Myocyte (in vitro differentiated cells): ENCODE measurements around the gene ADAT3. TPM values are rescaled to one million over a fixed set of nuclear protein-coding genes. Genes with fewer than 3 reads are reported as not detected.
A peak's percentile ranks its signal among the peaks of the same experiment; 100 is the strongest.

ENCODE experiments used
- DNase-seq: peaks from one replicate; pipeline ENCODE4 v3.0.0-alpha.2; 2012; ENCODE audit warnings: low read depth
- total RNA-seq: library from RNA; depleted of rRNA; stranded (reverse); fragments of >200 nt; gene quantifications from 2 replicates; pipeline ENCODE4 v1.2.3, GENCODE V29; 2014

ADAT3 gene
- total RNA-seq, 1 donor from 2014 or later, result 4.7 TPM

DNA sequence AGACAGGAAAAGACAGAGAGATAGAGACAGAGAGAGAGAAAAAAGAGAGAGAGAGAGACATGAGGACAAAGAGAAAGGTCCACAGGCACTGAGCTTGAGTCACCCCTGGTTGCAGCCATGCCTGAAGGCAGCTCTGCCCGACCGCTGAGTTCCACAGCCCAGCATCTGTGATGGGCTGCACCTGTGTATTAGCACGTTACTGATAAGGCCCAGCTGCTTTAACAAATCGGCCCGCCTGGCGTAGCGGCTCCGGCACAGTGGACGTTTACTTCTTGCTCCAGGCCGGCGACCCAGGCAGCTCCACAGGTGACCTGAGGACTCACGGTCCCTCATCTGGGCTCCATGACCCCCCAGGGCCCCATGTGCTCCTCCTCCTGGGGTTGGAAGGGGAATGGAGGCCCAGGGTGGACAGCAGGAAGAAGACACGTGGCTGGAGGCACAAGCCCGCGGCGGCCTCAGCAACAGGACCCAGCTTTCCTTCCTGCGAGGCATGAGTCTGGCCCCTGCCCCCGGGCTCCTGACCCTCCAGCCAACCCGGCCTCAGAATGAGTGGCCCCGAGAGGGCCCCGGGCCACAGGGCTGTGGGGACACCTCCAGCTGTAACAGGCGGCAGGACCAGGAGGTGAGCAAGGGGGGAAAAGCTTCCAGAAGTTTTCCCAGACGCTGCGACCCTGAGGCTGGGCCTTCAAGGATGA is 31.9 kb downstream of the ADAT3 start:
- DNase-seq, result no peak

DNA sequence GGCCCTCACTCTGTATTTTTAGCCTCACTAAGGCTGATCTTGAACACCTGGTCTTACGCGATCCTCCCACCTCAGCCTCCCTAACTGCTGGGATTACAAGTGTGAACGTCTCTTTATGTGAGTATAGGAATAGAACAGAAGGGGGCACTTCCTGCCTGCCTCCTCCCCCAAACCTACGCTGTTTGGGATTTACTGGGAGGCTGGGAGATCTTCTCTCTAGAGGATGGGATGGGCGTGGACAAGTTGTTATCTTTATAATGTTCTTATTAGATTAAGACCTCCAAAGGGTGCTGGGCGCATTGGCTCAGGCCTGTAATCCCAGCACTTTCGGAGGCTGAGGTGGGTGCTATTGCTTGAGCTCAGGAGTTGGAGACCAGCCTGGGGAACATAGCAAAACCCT is 32.9 kb downstream of the ADAT3 start:
- DNase-seq, result no peak

DNA sequence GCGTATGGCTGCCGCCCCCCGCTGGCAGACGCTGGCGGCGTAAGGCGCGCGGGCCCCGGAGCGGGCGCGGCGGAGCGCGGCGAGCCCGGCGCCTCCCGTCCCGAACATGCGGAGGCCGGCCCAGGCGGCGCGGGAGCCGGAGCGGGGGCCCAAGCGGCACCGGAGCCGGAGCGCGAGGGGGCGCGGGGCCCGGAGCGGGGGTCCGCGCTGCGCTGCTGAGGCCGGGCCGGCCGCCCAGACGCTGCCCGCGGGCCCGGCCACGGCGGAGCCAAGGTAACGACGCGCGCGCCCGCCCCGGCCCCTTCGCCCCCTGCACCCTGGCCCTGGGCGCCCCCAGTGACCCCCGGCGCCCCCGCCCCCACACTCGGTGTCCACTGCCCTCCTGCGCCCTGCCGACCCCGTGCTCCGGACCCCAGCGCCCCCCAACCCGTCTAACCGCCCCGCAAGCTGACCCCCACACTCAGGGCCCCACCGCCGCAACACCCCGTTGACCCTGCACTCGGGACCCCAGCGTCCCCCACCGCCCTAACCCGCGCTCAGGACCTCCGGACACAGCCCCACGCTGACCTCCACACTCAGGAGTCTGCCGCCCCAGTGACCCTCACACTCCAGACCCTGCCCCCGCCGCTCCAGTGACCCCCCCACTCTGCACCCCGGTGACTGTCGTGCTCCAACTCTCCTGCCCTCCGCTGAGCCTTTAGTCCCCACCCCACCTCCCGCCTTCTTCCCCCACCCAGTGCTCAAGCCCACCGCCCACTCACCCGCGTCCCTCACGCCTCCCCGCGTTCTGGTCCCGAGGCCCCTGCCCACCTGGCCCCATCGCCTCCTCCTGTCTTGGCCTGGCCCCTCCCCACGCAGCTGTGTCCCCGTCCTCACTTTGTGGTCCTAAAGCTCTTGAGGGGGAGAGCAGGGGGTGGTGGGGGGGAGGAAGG is 36.2 kb downstream of the ADAT3 start, which contains the start of gene CSNK1G2:
Gene CSNK1G2, plus strand, starts transcription at position 27 of the 932 bp plus-strand sequence. CDS start 28,601 bp downstream, outside the sequence.
- DNase-seq, result no peak

DNA sequence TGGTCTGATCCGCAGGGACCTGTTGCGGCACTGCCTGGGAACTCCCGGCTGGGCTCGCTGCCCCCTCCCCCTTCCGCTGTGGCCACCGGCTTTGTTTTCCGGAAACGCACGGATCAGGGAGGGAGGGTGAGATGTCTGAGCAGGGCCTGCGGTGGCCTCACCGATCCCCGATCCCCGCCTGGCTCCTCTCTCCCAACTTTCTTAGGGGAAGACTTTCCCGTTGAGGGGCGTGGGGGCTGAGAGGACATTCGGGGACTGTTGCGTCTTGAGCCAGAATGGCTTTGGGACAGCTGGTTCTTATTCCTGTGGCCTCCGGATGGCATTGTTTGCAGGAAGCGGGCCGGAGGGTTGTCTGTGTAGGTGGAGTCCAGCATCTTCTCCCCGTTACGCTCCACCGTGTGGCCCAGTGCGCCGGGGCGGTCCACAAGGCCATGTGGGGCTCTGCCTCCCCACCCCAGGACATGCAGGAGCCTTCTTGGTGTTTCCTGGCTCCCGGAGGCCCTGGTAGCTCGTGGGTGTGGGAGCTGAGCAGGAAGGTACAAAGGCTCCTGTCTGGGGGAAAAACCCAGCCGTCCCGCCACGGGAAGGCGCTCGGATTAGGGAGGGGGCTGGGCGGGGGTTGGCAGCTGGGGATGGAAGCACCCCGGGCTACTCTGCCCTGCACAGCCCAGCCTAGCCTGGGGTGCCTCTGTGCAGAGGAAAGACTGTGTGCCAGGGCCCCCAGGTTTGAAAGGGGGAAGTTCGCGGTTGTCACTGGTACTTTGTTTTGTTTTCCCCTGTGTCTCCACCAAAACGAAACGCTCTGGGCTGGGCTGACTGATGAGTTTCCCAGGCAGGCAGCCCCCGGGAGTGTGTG is 37.1 kb downstream of the ADAT3 start:
- DNase-seq, result peak; percentile 64

DNA sequence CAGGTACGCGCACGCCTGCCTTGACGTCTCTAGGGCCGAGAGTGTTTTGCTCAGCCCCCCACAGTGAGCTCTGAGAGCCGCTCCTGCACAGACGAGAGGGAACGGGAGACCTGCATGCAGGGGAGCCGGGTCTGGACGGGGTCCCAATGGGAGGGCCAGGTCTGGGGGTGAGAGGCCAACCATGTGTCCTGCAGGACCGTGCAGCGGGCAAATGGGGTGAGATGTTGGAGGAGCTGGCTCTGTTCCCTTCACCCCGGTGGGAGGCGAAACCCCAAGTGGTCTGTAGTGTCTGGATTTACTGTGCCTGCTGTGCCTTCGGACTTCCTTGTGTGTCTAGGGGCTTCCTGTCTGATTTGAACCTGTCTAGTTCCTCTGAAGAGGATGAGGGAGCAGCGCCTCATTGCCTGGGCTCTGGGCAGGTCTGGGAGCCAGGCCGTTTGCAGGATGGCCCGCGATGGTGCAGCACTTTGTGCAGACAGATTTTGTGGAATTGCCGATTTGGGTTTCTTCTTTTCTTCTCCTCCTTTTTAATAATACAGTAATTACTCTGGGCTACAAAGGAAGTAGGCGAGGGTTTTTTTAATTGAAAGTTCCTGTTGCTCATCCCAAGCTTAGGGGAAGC is 37.8 kb downstream of the ADAT3 start:
- DNase-seq, result no peak

DNA sequence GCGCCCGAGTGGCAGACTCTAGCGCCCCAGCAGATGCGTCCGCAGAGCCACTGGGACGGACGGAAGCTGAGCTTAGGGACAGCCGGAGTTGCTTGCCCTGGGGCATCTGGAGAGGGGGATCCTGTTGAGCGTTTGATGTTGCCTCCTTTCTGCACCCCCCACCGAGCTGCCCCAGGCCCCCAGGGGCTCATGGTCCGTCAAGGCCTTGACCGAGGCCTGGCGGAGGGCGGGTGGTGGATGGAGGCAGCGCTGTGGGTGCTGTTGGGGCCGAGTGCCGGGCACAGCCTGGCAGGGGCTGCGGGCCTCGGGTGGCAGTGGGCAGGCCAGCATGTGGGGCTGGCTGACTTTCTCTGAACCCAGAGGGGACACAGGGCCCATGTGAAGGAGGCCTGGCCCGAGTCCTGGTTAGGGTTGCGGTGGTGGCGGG is 38.5 kb downstream of the ADAT3 start:
- no peak for DNase-seq

DNA sequence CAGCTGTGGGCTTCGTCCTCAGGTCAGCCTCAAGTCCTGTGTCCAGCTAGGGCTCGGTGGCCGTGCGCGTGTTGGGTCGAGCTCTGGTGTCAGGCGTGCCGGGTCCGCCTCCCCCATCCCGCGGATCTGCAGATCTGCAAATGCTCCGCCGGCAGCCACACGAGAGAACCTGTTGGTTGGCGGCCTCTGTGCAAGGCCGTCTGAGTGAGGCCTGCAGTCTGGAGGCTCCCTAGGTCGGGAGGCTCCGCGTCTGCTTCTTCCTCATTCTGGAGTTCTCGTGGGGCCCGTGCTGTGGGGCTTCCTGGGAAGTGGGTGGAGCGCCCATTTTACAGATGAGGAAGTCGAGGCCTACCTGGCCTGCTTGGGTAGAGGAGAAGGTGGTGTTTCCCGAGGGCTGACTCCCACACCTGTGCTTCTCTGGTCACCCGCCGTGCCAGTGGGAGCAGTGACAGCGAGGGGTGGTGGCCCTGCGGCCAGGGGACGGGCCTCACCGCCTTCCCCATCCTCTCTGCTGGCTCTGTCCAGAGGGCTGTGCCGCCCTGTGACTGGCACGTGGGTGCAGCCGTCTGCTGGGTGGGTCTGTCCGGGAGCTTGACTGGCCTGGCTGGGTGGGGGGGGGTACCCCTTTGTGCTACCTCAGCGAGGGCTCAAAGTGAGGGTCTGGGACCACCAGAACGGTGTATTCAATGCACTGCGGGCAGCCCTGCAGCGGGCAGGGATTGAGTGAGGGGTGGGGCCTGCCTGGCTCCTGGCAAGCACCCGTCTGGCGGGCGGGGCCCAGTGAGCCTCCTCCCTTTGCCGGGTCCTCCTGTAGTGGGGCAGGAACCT is 39.1 kb downstream of the ADAT3 start:
- no peak for DNase-seq

DNA sequence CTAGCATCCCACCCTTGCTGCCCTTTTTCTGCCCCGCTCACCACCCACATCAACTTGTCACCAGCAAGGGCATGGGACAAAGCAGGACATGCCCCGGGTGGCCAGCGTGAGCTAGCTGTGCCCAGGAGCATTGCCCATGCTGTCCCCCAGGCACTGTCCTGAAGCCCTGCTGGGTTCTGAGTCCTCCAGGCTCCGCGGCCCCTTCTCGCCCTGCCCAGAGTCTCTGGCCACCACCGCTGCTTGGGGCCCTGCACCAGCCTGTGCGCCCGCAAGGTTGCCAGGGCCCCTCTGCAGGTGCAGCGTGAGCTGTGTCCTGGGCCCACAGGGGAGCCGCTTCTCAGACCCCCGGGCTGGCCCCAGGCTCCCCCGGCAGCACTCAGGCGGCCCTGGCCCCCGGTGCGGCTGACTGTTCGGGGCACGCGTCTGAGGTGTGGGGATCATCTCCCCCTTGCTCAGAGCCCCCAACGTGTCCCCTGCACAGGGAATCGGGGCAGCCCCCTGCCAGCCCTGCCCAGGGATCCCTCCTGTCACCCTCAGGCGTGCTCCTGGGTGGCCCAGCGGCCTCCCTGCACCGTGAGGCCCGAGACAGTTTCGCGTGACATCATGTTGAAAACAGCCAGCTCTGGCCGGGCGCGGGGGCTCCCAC is 39.8 kb downstream of the ADAT3 start:
- DNase-seq, result no peak

DNA sequence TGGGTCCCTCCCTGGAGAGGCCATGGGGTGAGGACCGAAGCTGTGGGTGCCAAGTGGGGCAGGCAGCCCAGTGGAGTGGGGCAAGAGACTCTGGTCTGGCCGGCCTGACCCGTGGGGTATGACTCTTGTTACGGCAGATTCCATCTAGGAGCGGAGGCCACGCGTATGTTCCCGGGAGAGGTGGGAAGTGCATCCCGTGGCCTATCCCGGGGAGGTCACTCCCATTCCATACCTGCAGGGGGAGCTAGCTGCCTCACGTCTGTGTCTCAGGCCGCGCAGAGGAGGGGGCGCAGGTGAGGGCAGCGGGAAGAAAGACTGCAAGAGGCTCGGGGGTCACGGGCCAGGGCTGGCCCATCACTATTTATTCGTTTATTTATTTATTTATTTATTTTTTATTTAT is 40.7 kb downstream of the ADAT3 start:
- DNase-seq, result no peak

DNA sequence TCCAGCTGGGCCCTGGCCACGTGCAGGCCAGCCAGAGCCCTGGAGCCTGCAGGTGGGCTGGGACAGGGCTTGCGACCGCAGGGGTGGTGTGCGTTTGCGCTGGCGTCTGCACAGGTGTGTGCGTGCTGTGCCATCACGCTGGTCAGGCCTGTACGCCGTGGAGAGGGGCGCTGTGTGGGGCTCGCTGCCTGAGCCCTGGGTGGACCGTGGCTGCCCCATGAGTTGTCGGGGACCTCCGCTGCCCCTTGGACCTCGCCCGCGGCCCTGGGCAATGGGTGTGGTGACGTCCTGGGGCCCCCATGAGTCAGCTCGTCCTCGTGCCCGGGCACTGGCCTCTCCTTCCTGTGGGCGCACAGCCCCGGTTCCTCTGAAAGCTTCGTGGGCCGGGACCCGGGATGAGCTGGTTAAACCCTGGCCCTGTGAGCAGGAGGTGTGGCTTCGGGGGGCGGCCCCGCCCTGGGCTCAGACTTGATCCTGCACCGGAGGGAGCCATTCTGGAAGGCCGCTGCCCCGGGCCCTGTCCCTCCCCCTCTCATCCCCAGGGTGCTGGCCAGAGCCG is 42.5 kb downstream of the ADAT3 start:
- DNase-seq, result no peak

DNA sequence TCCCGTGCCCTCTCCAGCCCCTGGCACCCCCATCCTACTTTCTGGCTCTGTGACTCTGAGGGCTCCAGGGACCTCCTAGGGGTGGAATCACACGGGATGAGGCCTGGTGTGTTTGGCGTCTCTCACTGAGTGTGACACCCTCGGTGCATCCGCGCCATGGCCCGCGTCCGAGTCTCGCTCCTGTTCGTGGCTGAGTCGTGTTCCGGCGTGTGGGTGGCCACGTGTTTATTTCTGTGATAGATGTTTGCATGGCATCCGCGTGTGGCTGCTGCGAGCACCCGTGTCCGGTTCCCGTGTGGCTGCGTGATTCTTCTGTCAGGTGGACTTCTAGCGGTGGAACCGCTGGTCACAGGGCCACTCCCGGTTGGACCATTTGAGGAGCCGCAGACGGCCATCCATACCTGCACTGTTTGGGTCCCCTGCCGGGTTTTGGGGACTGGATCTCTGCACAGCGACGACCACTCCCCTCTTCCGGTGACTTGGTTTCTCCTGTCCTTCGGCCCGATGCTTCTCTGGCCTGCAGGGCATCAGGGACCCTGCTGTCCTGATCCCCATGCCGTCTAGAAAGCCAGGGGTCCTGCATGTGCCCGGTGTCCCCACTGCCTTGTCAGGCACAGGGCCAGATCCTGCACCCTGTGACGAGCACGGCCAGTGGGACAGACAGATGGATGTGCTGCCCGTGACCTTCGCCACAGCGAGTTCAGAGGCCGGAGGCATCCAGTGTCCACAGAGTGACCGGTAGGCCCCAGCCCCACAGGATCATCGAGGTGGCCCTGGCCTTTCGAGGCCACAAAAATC is 44.3 kb downstream of the ADAT3 start:
- no peak for DNase-seq

DNA sequence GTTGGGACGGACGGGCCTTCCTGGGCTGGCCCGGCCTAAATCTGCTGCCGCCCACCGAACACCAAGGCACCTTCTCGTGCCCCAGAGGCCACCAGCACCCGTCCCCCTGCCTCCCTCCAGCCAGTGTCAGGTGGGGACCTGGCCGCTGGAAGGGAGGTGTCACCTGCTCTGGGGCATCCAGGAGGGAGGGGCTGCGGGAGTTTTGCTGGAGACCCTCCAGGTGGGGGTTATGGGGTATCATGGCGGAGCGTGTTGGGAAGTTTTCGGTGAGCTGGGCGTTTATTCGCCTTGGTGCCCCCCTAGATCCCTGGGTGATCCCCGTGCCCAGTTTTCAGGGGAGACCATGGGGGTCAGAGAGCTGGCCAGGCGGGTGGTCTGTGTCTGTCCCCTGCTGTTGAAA is 45.4 kb downstream of the ADAT3 start:
- no peak for DNase-seq

DNA sequence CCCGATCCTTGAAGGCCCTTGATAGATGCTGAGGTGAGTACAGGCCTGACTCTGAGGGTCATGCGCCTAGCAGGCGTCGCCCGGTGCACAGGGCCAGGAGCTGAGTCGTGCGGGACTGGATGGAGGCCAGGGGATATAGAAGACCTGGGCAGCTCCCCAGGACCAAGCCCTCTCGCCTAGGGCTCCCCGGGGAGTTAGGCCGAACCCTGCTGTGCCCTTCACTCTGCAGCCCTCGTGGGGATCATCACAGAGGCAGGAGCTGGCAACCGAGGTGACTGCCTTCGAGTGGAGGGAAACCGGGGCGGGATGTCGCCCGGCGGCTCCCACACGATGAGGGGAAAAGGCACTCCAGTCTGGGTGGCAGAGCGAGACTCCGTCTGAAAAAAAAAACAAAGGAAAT is 47.4 kb downstream of the ADAT3 start:
- no peak for DNase-seq

DNA sequence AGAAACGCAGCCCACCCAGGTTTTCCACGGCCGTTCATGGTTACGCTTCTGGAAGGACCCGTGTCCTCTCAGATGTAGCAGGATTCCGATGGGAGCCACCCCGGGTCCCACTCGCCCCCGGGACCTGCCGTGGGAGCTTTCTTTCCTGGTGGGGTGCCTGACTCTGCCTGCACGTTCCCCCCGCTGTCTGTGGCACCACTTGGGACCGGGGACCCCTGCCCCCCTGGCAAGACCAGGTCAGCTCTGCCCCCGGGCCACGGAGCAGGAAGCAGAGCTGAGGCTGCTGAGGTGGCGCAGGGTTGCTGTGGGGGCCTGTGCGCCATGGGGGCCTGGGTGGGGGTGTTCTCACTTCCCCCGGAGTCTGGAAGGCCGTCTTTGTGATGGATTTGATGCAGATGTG is 47.8 kb downstream of the ADAT3 start:
- DNase-seq, result no peak

DNA sequence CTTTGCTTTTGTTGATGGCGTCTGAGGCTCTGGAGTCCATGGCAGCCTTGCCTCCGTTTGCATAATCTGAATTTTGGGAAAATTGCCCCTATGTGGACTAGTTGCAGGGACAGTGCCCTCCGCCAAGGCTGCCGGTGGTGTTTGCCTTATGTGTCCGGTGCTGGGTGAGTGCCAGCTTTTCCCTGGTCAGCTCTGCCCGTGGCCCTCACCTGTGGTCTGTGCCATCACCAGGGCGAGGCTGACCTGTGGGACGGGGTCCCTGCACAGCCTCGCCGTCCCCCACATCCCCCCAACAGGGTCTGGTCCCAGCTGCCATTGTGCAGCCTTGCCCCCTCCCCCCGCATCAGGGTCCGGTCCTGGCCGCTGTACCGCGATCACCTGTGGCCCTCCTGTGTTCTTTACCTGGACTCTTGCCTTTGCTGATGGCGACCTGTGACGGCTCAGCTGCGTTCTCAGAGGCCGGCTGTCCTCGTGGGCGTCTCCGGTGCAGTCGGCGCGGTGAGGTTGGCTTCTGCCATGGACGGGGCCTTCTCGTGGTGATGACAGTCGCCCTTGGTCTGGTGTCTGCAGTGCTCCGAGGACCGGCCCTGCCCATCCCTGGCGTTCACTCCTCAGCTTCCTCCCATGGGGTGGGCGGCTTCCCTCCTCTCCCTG is 48.4 kb downstream of the ADAT3 start:
- no peak for DNase-seq

DNA sequence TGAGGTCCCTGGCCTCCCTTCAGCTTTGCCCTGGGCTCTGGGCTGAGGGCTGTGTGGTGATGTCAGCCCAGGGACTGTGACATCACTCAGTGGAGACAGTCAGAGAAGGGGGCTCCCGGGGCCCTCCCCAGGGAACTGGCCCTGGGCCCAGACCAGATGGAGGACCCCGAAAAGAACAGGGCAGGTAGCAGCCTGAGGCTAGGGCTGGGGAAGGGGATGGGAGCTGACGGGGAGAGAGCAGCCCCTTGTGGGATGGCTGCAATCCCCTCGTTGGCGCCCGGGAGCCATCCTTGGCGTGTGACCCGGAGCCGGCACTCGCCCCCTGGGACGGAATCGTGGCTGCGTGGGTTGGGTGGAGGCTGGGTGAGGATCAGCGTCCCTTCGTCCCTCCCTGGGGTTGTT is 49.3 kb downstream of the ADAT3 start:
- DNase-seq, result no peak

DNA sequence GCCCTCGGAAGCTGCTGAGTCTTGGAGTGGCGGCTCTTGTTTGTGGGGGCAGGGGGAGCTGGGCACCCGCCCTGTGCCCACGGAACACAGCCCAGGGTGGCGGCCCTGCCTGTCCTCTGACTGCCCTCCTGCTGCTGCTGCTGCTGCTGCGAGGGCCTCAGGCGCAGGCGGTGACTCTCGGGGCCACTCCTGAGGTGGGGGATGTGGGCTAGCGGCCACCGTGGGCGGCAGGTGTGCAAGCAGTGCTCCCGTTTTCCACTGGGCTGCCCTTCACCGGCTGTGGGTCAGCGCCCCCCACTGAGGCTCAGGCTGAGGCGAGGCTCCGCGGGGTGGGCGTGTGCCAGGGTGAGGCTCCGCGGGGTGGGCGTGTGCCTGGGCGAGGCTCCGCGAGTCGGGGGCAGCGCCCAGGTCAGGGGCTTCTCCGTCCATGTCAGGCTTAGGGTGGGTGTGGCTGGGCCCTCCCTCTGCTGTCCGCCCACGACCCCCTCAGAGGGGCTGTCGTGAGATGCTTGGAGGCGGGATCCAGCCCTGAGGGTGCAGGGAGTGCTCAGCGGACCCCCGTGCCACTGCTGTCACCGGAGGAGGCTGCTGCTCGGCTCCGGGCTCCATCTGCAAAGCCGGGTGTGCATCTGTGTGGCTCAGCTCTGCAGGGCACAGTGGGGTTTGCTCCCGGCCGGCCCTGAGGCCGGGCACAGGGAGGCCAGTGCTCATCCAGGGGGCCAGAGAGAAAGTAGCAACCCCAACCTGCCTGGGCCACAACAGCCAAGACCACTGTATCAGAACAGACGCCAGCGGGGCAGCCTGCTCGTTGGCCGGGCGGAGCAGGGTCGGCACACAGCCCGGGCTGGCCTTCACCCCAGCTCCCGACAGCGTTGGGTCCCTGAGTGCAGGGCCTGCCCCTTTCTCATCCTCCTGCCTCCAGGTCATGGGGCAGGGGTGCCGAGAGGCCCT is 50.2 kb downstream of the ADAT3 start:
- DNase-seq, result no peak
